Effector memory CD4-positive, alpha-beta T cell (primary cell): Measurements from ENCODE around the gene OTOG.

Experiments used
- DNase-seq, 3 donors: peaks; one replicate each; pipeline ENCODE4 v3.0.0-alpha.2; 2020
- H3K27ac ChIP-seq: 2 replicates; pipeline ENCODE4 v1.7.0; 2013; ENCODE audit warnings: mild to moderate bottlenecking, low read length, moderate library complexity; ENCODE audit not compliant: insufficient read depth, poor library complexity, severe bottlenecking
- H3K27me3 ChIP-seq: replicated peaks from 2 replicates; pipeline ENCODE4 v1.7.0; 2013; ENCODE audit warnings: mild to moderate bottlenecking, low read length; ENCODE audit not compliant: insufficient read depth, control insufficient read depth, poor library complexity, severe bottlenecking
- H3K36me3 ChIP-seq: 2 replicates; pipeline ENCODE4 v1.7.0; 2013; ENCODE audit warnings: mild to moderate bottlenecking, low read length, moderate library complexity; ENCODE audit not compliant: control insufficient read depth, insufficient read depth
- H3K4me1 ChIP-seq: 2 replicates; pipeline ENCODE4 v1.7.0; 2013; ENCODE audit warnings: low read length, mild to moderate bottlenecking; ENCODE audit not compliant: control insufficient read depth, insufficient read depth, poor library complexity, severe bottlenecking
- H3K4me3 ChIP-seq: 2 replicates; pipeline ENCODE4 v1.7.0; 2013; ENCODE audit warnings: low read length, low read depth, mild to moderate bottlenecking; ENCODE audit not compliant: insufficient read depth, poor library complexity, severe bottlenecking
- H3K9me3 ChIP-seq: 2 replicates; pipeline ENCODE4 v1.7.0; 2013; ENCODE audit warnings: mild to moderate bottlenecking, low read length, moderate library complexity; ENCODE audit not compliant: control insufficient read depth

Gene OTOG

GRCh38 chr11:17668166-17668565 is 121.1 kb downstream of the OTOG start:
- Histone ChIP-seq H3K4me3 (no peak overlapping the region), H3K27ac (no peak overlapping the region), H3K27me3 (no peaks in the 10 kb centered on the region), H3K9me3 (no peaks in the 10 kb centered on the region), H3K4me1 (no peaks in the 10 kb centered on the region), H3K36me3 (no peaks in the 10 kb centered on the region)
- DNase-seq: no peak

- no peaks in the 10 kb centered on the region for H3K4me1 ChIP-seq
- no peaks in the 10 kb centered on the region for H3K27me3 ChIP-seq
- H3K4me3 ChIP-seq: no peak overlapping the region
- no peak for DNase-seq
- no peaks in the 10 kb centered on the region for H3K9me3 ChIP-seq
- no peaks in the 10 kb centered on the region for H3K36me3 ChIP-seq
- H3K27ac ChIP-seq: no peak overlapping the region
Measured at GRCh38 chr11:17672469-17672868, 125.4 kb downstream of the OTOG start.

- Histone ChIP-seq H3K4me3 (no peak overlapping the region), H3K27ac (no peak overlapping the region), H3K36me3 (no peaks in the 10 kb centered on the region), H3K9me3 (no peaks in the 10 kb centered on the region), H3K27me3 (no peaks in the 10 kb centered on the region), H3K4me1 (no peaks in the 10 kb centered on the region)
- no peak for DNase-seq
Measured at GRCh38 chr11:17673951-17674350, 126.9 kb downstream of the OTOG start.

- Histone ChIP-seq H3K9me3 (no peaks in the 10 kb centered on the region), H3K27ac (no peak overlapping the region), H3K4me1 (no peaks in the 10 kb centered on the region), H3K27me3 (no peaks in the 10 kb centered on the region), H3K4me3 (no peak overlapping the region), H3K36me3 (no peaks in the 10 kb centered on the region)
- DNase-seq: no peak
Measured at GRCh38 chr11:17682848-17683247, 135.8 kb downstream of the OTOG start.

GRCh38 chr11:17683377-17684161 is 136.5 kb downstream of the OTOG start:
- Histone ChIP-seq H3K4me3 (no peak overlapping the region), H3K9me3 (no peaks in the 10 kb centered on the region), H3K36me3 (no peaks in the 10 kb centered on the region), H3K4me1 (no peaks in the 10 kb centered on the region), H3K27me3 (no peaks in the 10 kb centered on the region), H3K27ac (no peak overlapping the region)
- DNase-seq: no peak

- Histone ChIP-seq H3K9me3 (no peaks in the 10 kb centered on the region), H3K27me3 (no peaks in the 10 kb centered on the region), H3K27ac (no peak overlapping the region), H3K4me3 (no peak overlapping the region), H3K4me1 (no peaks in the 10 kb centered on the region), H3K36me3 (no peaks in the 10 kb centered on the region)
- DNase-seq: no peak
Measured at GRCh38 chr11:17684550-17684949, 137.5 kb downstream of the OTOG start.

GRCh38 chr11:17686231-17686980 is 139.3 kb downstream of the OTOG start:
- no peak overlapping the region for H3K4me3 ChIP-seq
- DNase-seq: no peak
- no peaks in the 10 kb centered on the region for H3K4me1 ChIP-seq
- no peaks in the 10 kb centered on the region for H3K9me3 ChIP-seq
- no peak overlapping the region for H3K27ac ChIP-seq
- H3K36me3 ChIP-seq: no peaks in the 10 kb centered on the region
- no peaks in the 10 kb centered on the region for H3K27me3 ChIP-seq

GRCh38 chr11:17687946-17688670 is 141.0 kb downstream of the OTOG start:
- Histone ChIP-seq H3K27me3 (no peaks in the 10 kb centered on the region), H3K4me1 (no peaks in the 10 kb centered on the region), H3K27ac (no peak overlapping the region), H3K4me3 (no peak overlapping the region), H3K36me3 (no peaks in the 10 kb centered on the region), H3K9me3 (no peaks in the 10 kb centered on the region)
- no peak for DNase-seq

- no peak for DNase-seq
- Histone ChIP-seq H3K9me3 (no peaks in the 10 kb centered on the region), H3K27me3 (peaks cover 4% of the 10 kb centered on the region), H3K27ac (no peak overlapping the region), H3K4me1 (no peaks in the 10 kb centered on the region), H3K36me3 (no peaks in the 10 kb centered on the region), H3K4me3 (no peak overlapping the region)
Measured at GRCh38 chr11:17691550-17691949, 144.5 kb downstream of the OTOG start.

GRCh38 chr11:17691976-17692375 is 144.9 kb downstream of the OTOG start:
- no peaks in the 10 kb centered on the region for H3K36me3 ChIP-seq
- no peak overlapping the region for H3K27ac ChIP-seq
- peaks cover 4% of the 10 kb centered on the region for H3K27me3 ChIP-seq
- no peaks in the 10 kb centered on the region for H3K4me1 ChIP-seq
- H3K9me3 ChIP-seq: no peaks in the 10 kb centered on the region
- no peak overlapping the region for H3K4me3 ChIP-seq
- no peak for DNase-seq
